GM18498 (cell line): Measurements from ENCODE around the gene CRABP2.

Source experiments
- ATAC-seq: cut with Tn5 transposase; IDR thresholded peaks from one replicate; pipeline ENCODE4 v1.9.1; 2021; ENCODE audit warnings: mild to moderate bottlenecking, moderate library complexity; ENCODE audit not compliant: unreplicated experiment

Gene CRABP2

DNA sequence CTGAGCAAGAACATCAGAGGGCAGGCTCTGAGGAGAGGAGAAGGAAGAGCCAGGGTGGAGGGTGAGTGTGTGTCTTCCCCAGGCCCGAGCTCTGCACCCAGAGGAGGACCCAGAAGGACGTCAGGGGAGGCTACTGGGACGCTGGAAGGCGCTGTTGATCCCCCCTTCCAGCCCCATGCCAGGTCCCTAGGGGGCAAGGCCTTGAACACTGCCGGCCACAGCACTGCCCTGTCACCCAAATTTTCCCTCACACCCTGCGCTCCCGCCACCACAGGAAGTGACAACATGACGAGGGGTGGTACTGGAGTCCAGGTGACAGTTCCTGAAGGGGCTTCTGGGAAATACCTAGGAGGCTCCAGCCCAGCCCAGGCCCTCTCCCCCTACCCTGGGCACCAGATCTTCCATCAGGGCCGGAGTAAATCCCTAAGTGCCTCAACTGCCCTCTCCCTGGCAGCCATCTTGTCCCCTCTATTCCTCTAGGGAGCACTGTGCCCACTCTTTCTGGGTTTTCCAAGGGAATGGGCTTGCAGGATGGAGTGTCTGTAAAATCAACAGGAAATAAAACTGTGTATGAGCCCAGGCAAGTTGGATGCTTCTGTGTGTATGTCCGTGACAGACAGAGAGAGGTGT is 46.3 kb downstream of the CRABP2 start:
- ATAC-seq: no peak

GRCh38 chr1:156658496-156658895 is 46.9 kb downstream of the CRABP2 start:
- ATAC-seq: no peak

DNA sequence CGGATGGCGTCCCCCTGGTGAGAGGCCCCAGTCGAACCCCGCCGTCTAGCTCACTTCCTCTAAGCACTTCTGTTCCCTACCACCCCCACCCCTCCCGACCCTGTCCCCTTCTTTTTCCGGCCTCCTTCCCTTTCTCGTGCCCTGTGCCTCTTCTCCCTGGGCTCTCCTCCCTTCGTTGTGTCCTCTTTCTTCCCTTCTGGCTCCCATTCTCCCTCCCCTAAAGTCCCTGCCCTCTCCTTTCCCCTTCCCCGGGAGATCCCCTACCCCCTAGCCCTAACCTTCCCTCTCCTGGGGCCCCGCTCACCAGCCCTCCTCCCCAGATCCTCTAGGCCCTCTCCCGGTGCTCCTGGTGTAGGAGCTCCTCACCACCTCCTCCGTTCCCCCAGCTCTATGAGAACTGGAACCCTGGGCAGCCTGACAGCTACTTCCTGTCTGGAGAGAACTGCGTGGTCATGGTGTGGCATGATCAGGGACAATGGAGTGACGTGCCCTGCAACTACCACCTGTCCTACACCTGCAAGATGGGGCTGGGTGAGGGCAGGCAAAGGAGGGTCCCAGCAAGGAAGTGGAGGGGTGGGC is 47.6 kb downstream of the CRABP2 start:
- no peak for ATAC-seq

GRCh38 chr1:156656806-156657740 is 48.3 kb downstream of the CRABP2 start:
- ATAC-seq: no peak

- no peak for ATAC-seq
These were observed 49.4 kb downstream of the CRABP2 start for GRCh38 chr1:156655904-156656516.

GRCh38 chr1:156655151-156655903 is 50.1 kb downstream of the CRABP2 start:
- ATAC-seq: no peak

DNA sequence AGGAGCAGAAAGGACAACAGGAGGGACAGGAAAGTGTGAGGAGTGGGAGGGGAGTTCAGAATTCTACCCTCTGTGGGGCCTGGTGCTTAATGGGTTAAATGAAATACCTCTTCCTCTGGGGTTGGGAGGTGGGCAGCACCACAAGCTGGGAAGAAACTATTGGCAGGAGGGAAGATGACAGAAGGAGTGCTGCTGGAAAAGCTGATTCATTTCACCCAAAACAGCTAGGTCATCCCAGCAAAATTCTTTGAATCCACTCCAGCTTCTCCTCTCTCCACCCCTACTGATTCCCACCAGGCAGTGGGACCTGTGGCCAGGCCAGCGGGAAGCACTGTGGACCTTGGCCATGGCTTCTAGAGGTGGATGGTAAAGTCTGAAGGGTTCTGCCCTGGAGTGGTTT is 50.7 kb downstream of the CRABP2 start:
- ATAC-seq: no peak

GRCh38 chr1:156652992-156653355 is 52.4 kb downstream of the CRABP2 start:
- ATAC-seq: no peak

GRCh38 chr1:156652131-156652991 is 53.0 kb downstream of the CRABP2 start:
- ATAC-seq: no peak
